GM12891 (cell line): ENCODE data around the gene ATP1B1.

Experiments used
- PAX5 ChIP-seq: IDR thresholded peaks from 2 replicates; pipeline ENCODE4 v1.6.1; 2011; ENCODE audit warnings: low read length, moderate library complexity, mild to moderate bottlenecking; ENCODE audit not compliant: insufficient read depth, severe bottlenecking
- POLR2A ChIP-seq: IDR thresholded peaks from 2 replicates; pipeline ENCODE4 v1.6.1; 2011; ENCODE audit warnings: low read depth, low read length, control low read depth
- POLR2AphosphoS5 ChIP-seq: IDR thresholded peaks from 2 replicates; pipeline ENCODE4 v1.6.1; 2011; ENCODE audit warnings: low read depth, low read length, control low read depth
- POU2F2 ChIP-seq: IDR thresholded peaks from 2 replicates; pipeline ENCODE4 v1.6.1; 2011; ENCODE audit warnings: low read depth, mild to moderate bottlenecking, control low read depth, low read length, moderate library complexity
- SPI1 ChIP-seq: IDR thresholded peaks from 2 replicates; pipeline ENCODE4 v1.6.1; 2011; ENCODE audit warnings: low read depth, low read length, control low read depth
- TAF1 ChIP-seq: IDR thresholded peaks from 2 replicates; pipeline ENCODE4 v1.6.1; 2011; ENCODE audit warnings: low read depth, low read length, control low read depth

- TF ChIP-seq POLR2A = no peak
- TF ChIP-seq TAF1 = no peak
- TF ChIP-seq POLR2AphosphoS5 = no peak
- TF ChIP-seq SPI1 = no peak
- TF ChIP-seq POU2F2 = no peak
- no peak for TF ChIP-seq PAX5
Observed at GRCh38 chr1:169110236-169110635, 3.7 kb downstream of the ATP1B1 start.
